Lung (tissue), 12 donors: Measurements from ENCODE around the gene KLHDC7B. TPM values are rescaled to one million over a fixed set of nuclear protein-coding genes. Genes with fewer than 3 reads are reported as not detected.
A peak's percentile ranks its signal among the peaks of the same experiment; 100 is the strongest.

ENCODE experiments used
- ATAC-seq: fragments of 200-7000 bp; cut with Tn5 transposase; one replicate; pipeline ENCODE4 v1.9.1; 2020; ENCODE audit warnings: moderate number of reproducible peaks; ENCODE audit not compliant: insufficient read depth, low FRiP score
- DNase-seq, 3 donors: peaks; one replicate each; pipeline ENCODE4 v3.0.0-alpha.2; 2013 to 2017
- H3K27ac ChIP-seq, 2 donors: one replicate each; pipeline ENCODE4 v1.5.1; 2013; ENCODE audit warnings: mild to moderate bottlenecking in 2 of 2, moderate library complexity in 2 of 2, control low read depth in 1 of 2, inconsistent platforms in 1 of 2, low read depth in 1 of 2, low read length in 1 of 2
- H3K27me3 ChIP-seq, 3 donors: one replicate each; pipeline ENCODE4 v1.5.1; 2013; ENCODE audit warnings: low read length in 2 of 3; ENCODE audit not compliant: control insufficient read depth in 3 of 3, insufficient read depth in 3 of 3
- H3K36me3 ChIP-seq, 4 donors: one replicate each; pipeline ENCODE4 v1.5.1; 2013; ENCODE audit warnings: low read length in 4 of 4, mild to moderate bottlenecking in 1 of 4, moderate library complexity in 1 of 4; ENCODE audit not compliant: control insufficient read depth in 4 of 4, insufficient read depth in 4 of 4
- H3K4me1 ChIP-seq, 5 donors: one replicate each; pipeline ENCODE4 v1.5.1; 2013; ENCODE audit warnings: low read length in 5 of 5, mild to moderate bottlenecking in 2 of 5, moderate library complexity in 1 of 5; ENCODE audit not compliant: control insufficient read depth in 5 of 5, insufficient read depth in 5 of 5
- H3K4me3 ChIP-seq: one replicate; pipeline ENCODE4 v1.5.1; 2013; ENCODE audit warnings: mild to moderate bottlenecking, control low read depth, moderate library complexity
- H3K9ac ChIP-seq, 2 donors: one replicate each; pipeline ENCODE4 v1.5.1; 2013; ENCODE audit warnings: low read length in 2 of 2, control low read depth in 1 of 2; ENCODE audit not compliant: insufficient read depth in 1 of 2
- H3K9me3 ChIP-seq, 4 donors: one replicate each; pipeline ENCODE4 v1.5.1; 2013; ENCODE audit warnings: low read length in 3 of 4, mild to moderate bottlenecking in 1 of 4, moderate library complexity in 1 of 4; ENCODE audit not compliant: control insufficient read depth in 4 of 4, insufficient read depth in 3 of 4
- CTCF ChIP-seq: IDR thresholded peaks from 2 replicates; pipeline ENCODE4 v1.5.1; 2012; ENCODE audit warnings: mild to moderate bottlenecking; ENCODE audit errors: control extremely low read depth, extremely low read depth
- WGBS, 2 donors: extraction: QIAGEN DNeasy Blood & Tissue Kit; methylation state at CpG; one replicate each; pipeline ENCODE4 v1.1.7; 2013; 5-methylcytosine and 5-hydroxymethylcytosine counted together
- polyA plus RNA-seq, 2 donors: library from polyadenylated mRNA; stranded (reverse); fragments of 200-250 nt; gene quantifications; one replicate each; pipeline ENCODE4 v1.2.1, GENCODE V29; 2013
- total RNA-seq, 2 donors: library from RNA; depleted of rRNA in 1 of 2; stranded (reverse); fragments of >200 nt in 1 of 2; gene quantifications; one replicate each; pipeline ENCODE4 v1.2.1, GENCODE V29; 2014 to 2021
- donor health status: control.
- donor health status: control.
- donor health status: Bipolar disorder and iron deficiency.
- donor health status: healthy.
- donor health status: DM: yes; HTN: yes; CAD: no.

Gene KLHDC7B
- total and polyA plus RNA-seq, 4 donors, result 0.39 to 1.6 (median 0.95) TPM

- 95 to 96% methylated on average over 10 of the region's 10 CpGs for WGBS, 2 donors
- no peak for ATAC-seq
- Histone ChIP-seq H3K27me3 (no peaks in the 10 kb centered on the region), H3K4me1 (peaks cover 0 to 14% (median 5%) of the 10 kb centered on the region in 5 donors), H3K9ac (no peak overlapping the region), H3K27ac (no peak overlapping the region), H3K36me3 (peaks cover 0 to 55% (median 25%) of the 10 kb centered on the region in 4 donors), H3K9me3 (no peaks in the 10 kb centered on the region), H3K4me3 (no peak overlapping the region)
- no peak for TF ChIP-seq CTCF
- DNase-seq, result no peak
Measured at GRCh38 chr22:50521710-50522109, 24.0 kb upstream of the KLHDC7B start.

- no peak overlapping the region for H3K27ac ChIP-seq
Measured at GRCh38 chr22:50522208-50522805, 23.4 kb upstream of the KLHDC7B start.

DNA sequence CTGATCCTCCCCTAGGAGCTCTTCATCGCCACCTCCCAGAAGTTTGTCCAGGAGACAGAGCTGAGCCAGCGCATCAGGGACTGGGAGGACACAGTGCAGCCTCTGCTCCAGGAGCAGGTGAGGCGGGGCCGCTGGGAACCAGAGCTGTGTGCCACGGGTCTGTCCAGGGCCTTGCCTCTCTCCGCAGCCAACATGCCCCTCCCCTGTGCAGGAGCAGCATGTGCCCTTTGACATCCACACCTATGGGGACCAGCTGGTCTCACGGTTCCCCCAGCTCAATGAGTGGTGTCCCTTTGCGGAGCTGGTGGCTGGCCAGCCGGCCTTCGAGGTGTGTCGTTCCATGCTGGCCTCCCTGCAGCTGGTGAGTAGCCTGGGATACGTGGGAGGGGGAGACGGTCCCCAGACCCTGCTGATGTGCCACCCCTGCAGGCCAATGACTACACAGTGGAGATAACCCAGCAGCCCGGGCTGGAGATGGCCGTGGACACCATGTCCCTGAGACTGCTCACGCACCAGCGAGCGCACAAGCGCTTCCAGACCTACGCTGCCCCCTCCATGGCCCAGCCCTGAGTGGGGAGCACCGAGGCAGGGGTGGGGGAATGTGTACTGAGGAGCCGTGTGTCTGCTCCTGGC is 22.8 kb upstream of the KLHDC7B start:
- Histone ChIP-seq H3K4me3 (no peak overlapping the region), H3K4me1 (peaks cover 0 to 16% (median 8%) of the 10 kb centered on the region in 5 donors), H3K9me3 (no peaks in the 10 kb centered on the region), H3K27me3 (no peaks in the 10 kb centered on the region), H3K9ac (no peak overlapping the region), H3K36me3 (peaks cover 0 to 43% (median 23%) of the 10 kb centered on the region in 4 donors), H3K27ac (no peak overlapping the region)
- WGBS, 2 donors, result 91 to 92% methylated on average over 22 of the region's 22 CpGs
- DNase-seq (peak in 1 of 3 donors; percentile 4), ATAC-seq (no peak)
- no peak for TF ChIP-seq CTCF

More at GRCh38 chr22:50522208-50522805, 23.4 kb upstream of the KLHDC7B start:
- no peak for TF ChIP-seq CTCF
- Histone ChIP-seq H3K27me3 (no peaks in the 10 kb centered on the region), H3K9me3 (no peaks in the 10 kb centered on the region), H3K4me3 (no peak overlapping the region), H3K9ac (no peak overlapping the region), H3K4me1 (peaks cover 0 to 16% (median 8%) of the 10 kb centered on the region in 5 donors), H3K36me3 (peaks cover 0 to 50% (median 25%) of the 10 kb centered on the region in 4 donors)
- WGBS, 2 donors, result 95 to 96% methylated on average over 14 to 15 of the region's 15 CpGs
- DNase-seq, result peak in 1 of 3 donors; percentile 2
- ATAC-seq, result no peak
